Left renal pelvis (tissue), 4 donors: ENCODE measurements around the gene INPP5A. TPM values are rescaled to one million over a fixed set of nuclear protein-coding genes. Genes with fewer than 3 reads are reported as not detected.

Source experiments
- DNase-seq, 4 donors: peaks; one replicate each; pipeline ENCODE4 v3.0.0-alpha.2; 2013; ENCODE audit warnings: low read depth in 4 of 4, low spot score in 3 of 4
- polyA plus RNA-seq, 4 donors: library from polyadenylated mRNA; unstranded; fragments of 120-200 nt; gene quantifications; one replicate each; pipeline ENCODE4 v1.2.1, GENCODE V29; 2013; ENCODE audit not compliant: insufficient read length in 4 of 4

Gene INPP5A
- polyA plus RNA-seq, 4 donors: 29.0 to 40.2 (median 35.5) TPM

DNA sequence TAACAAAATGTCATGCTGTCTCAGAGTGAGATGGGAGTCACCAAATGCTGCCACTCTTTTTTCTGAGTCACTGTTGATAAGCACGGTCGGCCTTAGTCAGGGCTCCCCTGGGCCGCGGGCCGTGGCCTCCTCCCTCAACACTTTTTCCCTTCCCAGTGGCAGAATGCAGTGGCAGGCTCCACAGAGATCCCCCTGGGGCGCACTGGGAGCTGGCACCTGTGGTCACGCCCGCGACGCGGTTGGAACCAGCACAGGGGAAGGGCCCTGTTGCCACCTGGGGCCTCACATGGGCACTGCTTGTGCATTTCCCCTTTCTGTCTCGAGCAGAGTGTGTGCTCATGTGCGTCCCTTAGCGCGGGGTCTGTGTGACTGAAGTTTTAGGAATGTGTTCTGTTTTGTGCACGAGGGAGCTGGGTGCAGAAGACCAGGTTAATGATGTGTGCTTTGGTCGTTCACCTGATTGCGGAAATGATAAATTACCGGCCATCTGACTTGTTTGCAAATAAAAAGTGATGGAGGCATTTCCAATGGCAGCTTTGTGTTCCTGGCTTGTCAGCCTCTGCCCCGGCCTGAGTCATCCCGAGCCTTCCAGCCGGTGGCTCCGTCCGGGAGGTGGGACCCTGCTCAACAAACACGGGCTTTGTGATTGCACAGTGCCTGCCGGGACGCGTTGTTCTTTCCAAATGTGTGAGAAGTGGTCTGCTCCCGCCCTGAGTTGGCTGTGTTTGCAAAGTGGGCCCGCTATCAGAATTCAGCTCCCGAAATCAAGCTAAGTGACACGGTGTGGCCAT is 147.7 kb downstream of the INPP5A start:
- no peak for DNase-seq

- DNase-seq: no peak
Measured at GRCh38 chr10:132685921-132686680, 148.5 kb downstream of the INPP5A start.

GRCh38 chr10:132687181-132687892 is 149.8 kb downstream of the INPP5A start:
- no peak for DNase-seq

- no peak for DNase-seq
Measured at GRCh38 chr10:132687893-132688579, 150.4 kb downstream of the INPP5A start.

DNA sequence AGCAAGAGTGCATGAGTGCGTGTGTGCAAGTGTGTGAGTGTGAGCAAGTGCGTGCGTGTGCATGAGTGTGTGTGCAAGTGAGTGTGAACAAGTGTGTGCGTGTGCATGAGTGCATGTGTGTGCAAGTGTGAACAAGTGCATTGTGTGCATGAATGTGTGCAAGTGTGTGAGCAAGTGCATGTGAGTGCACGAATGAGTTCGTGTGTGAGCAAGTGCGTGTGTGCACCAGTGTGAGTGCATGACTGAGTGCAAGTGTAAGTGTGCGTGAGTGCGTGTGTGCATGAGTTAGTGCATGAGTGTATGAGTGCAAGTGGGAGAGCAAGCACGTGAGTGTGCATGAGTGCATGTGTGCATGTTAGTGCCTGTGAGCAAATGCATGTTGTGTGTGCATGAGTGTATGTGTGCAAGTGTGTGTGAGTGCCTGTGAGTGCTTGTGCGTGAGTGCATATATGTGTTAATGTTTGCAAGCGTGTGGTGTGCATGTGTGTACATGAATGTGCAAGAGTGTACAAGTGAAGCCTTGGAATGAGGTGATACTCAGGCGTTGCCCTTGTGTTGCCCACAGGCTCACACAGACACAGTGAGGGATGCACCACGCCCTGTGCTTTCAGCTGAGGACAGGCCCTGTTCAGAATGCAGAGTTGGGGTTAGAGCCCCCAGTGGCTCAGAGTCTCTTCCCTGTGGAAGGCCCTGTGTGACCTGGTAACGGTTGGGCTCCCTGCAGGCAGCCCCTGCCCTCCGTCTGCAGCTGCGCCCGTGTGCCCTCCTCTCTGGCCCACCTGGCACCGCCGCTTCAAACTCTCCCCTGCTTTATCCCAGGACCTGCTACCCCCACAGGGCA is 151.2 kb downstream of the INPP5A start:
- DNase-seq: no peak

- no peak for DNase-seq
Measured at GRCh38 chr10:132689721-132690360, 152.3 kb downstream of the INPP5A start.

- DNase-seq: no peak
Measured at GRCh38 chr10:132690401-132690800, 152.8 kb downstream of the INPP5A start.

DNA sequence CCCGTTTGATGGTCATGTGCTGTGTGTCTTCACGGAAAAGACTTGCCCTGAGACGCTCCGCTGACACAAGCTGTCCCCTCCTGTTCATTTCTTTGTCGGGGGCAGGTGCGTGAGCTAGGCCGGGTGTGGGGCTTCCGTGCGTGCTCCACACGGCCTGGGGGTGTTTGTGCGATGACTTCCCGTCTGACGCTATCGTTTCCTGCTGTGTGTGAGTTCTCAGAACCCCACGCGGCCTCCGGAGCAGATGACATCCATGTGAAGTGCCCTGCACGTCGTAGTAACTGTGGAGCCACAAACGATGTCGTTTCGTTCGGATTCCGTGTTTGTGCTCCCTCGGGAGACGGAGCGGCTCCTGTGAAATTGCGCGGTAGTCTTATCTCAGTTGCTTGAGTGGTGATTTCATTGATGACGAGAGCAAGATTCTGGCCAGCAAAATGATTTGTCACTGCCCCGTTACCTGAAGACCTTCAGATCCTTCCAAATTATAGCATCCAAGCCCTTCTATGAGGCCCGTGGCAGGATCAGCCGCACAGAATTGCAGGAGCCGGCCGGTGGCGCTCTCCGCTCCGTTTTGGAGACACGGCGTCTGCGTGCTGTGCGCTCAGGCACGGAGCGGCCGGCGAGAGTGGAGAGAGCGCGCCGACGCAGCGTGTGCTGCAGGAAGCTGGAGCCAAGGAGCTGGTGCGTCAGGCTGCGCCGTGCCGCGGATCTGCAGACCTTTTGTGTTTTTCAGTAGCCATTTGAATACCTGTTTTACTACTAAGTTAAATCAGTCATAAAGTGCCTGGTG is 153.4 kb downstream of the INPP5A start:
- DNase-seq: no peak

DNA sequence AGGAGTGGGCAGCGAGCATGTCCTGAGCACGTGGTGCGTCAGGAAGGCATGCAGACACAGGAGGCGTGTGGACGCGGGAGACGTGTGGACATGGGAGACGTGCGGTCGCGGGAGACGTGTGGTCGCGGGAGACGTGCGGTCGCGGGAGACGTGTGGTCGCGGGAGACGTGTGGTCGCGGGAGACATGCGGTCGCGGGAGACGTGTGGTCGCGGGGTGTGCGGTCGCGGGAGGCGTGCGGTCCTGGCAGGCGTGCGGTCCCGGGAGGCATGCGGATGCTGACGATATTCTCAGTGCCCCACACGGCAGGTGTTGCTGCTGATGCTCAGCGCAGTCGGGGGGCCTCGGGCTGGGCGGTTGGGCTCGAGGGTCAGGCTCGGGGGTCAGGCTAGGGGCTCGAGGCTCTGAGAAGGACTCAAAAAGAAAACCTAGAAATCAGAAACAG is 154.1 kb downstream of the INPP5A start:
- no peak for DNase-seq

- DNase-seq: no peak
Measured at GRCh38 chr10:132692311-132692710, 154.7 kb downstream of the INPP5A start.

DNA sequence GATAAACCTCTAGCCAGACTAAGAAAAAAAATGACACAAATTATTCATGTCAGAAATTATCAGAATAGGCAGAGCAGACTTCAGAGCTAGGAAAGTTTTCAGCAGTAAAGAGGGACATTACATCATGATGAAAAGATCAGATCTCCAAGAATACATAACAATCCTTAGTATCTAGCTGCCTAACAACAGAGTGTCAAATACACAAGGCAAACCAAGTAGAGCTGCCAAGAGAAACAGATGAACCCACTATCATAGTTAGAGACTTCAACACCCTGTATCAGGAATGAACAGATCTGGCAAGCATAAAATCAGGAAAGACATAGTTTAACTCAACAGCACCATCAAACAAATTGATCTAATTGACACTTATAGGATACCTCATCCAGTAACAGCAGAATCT is 156.1 kb downstream of the INPP5A start:
- no peak for DNase-seq

DNA sequence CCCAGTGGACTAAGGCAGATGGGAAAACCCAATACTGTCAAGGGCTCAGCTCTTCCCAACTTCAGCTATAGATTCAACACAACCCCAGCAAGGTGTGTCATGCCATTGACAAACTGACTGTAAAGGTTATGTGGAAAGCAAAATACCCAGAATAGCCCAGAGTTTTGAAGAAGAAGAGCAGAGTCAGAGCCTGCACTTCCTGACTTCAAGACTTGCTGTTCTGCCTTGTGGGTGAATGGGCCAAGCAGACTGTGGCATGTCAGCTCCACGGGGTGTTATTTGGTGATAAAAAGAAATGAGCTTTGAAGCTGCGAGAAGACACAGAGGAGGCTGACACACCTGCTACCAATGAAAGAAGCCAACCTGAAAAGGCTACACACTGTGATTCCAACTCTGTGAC is 158.6 kb downstream of the INPP5A start:
- no peak for DNase-seq

GRCh38 chr10:132696728-132697577 is 159.4 kb downstream of the INPP5A start:
- no peak for DNase-seq

DNA sequence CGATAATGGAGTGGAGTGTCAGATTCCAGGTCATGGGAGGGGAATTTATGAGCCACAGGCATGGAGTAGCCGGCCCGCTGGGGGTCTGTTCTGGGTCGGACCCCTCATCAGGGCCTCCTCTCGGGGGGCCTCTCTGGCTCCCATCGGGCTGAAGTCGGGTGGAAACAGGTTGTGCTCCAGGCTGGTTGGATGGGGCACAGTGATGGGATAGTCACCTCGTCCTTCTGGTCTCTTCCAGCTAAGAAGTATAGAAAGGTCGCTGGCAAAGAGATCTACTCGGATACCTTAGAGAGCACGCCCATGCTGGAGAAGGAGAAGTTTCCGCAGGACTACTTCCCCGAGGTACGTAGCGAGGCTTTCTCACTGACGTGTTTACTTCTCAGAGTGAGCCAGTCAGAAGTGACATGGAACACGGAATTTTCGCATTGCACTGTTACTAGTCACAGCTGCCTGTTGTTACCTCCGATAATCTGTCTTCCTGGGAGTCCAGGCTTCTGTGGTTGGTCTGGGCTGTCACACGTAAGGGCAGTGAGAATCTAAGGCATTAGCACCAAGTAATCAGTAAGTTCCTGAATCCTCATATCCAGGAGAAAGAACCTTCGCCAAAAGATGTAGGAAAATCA is 160.1 kb downstream of the INPP5A start:
- DNase-seq: no peak

GRCh38 chr10:132698211-132698751 is 160.7 kb downstream of the INPP5A start:
- DNase-seq: no peak

DNA sequence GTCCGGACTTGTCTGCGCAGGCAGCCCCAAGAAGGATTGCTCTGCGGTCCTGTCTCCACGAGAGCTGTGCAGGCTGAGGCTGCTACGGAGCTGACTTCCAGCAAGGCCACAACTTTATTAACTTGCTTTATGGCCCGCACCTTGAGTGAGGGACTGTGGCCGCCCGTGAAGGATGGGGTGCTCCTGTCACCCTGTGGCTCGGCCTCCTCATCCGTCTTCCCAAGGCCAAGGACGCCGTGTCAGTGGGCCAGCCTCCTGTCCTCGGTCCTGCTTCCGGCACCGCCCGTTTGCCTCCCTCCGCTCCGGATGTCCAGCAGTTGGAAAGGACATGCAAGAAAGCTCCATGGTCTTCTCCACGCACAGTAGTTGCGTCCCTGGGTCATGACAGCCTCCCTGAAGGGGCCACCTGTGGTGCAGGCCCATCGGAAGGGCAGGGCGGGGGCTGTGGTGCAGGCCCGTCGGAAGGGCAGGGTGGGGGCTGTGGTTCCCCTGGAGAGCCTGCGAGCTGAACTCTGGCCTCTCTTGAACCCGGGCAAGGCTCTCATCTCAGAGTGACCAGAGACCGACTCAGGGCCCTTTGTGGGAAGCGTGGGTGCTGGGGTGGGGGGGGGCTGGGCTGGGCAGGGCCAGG is 161.3 kb downstream of the INPP5A start:
- DNase-seq: no peak
